ENCODE results near the gene IER2. TPM values are rescaled to one million over a fixed set of nuclear protein-coding genes. Genes with fewer than 3 reads are reported as not detected.
"Not testable (repeated sequence)": the region's sequence is repeated elsewhere in the genome, so short reads cannot be mapped to it uniquely, and the experiment has no call there.

IER2 gene
- total RNA-seq, 1 experiment from 2014 or later, result 13.6 TPM

DNA sequence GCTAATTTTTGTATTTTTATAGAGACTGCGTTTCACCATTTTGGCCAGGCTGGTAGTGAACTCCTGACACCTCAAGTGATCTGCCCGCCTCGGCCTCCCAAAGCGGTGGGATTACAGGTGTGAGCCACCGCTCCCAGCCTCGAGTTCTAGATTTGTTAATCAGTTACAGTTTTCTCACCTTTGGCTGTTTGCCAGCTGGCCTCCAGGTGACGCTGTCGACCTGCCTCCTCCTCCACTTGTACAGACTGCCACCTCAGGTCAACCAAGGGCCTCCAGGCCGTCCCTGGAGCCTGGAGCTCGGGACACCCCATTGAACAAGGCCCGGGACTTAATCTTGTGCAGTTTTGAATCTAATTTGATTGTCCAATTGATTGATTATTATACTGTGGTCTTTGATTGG lies 45.5 kb downstream of the IER2 start:
- DNase-seq (ENCODE audit: low read depth), result no peak

DNA sequence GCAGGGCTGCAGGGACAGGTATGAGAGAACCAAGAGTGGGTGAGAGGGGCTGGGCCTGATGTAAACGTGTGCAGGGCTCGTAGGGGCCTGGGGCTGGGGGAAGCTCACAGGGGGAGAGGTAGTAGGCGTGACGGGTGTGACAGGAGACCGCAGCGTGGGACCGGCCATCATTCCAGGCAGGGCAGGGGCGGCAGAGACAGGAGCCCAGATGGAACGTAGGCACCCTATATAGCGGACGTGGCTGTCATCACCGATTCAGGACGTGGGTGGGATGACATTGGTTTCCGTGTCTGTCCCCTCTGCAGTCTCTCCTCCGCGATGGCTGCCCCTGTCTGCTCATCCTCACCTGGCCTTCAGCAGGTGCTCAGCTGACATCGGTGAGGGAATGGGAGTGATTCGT lies 48.4 kb downstream of the IER2 start:
- DNase-seq (ENCODE audit: low read depth), result no peak

DNA sequence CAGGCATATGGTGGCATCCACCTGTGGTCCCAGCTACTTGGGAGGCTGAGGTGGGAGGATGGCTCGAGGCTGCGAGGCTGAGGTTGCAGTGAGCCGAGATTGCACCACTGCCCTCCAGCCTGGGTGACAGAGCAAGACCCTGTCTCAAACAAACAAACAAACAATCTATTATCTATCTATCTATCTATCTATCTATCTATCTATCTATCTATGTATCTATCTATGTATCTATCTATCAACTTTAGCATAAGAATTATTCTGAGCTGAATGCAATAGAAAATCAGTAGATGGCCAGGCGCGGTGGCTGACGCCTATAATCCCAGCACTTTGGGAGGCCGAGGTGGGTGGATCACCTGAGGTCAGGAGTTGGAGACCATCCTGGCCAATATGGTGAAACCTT lies 51.9 kb downstream of the IER2 start:
- DNase-seq (ENCODE audit: low read depth), result not testable (repeated sequence)

Other genes with a start within 250 kb of the IER2 start
- 0.17 TPM in 1 of 2 replicates, not detected in the other for gene SYCE2, start 231.1 kb upstream of the IER2 start, total RNA-seq (2014; rRNA removed)
- gene FARSA, start 216.7 kb upstream of the IER2 start, total RNA-seq (2014; rRNA removed), result 64.0 and 77.4 TPM in 2 replicates
- gene CALR, start 211.8 kb upstream of the IER2 start, total RNA-seq (2014; rRNA removed), result 1,263 and 1,378 TPM in 2 replicates
- gene RAD23A, start 204.5 kb upstream of the IER2 start, total RNA-seq (2014; rRNA removed), result 158 and 176 TPM in 2 replicates
- 59.3 and 71.9 TPM in 2 replicates for gene GADD45GIP1, start 193.2 kb upstream of the IER2 start, total RNA-seq (2014; rRNA removed)
- 0.06 TPM in 1 of 2 replicates, not detected in the other for gene DAND5, start 180.8 kb upstream of the IER2 start, total RNA-seq (2014; rRNA removed)
- 9.2 and 13.9 TPM in 2 replicates for gene NFIX, start 154.9 kb upstream of the IER2 start, total RNA-seq (2014; rRNA removed)
- gene LYL1, start 47.6 kb upstream of the IER2 start, total RNA-seq (2014; rRNA removed), result not detected in 2 replicates
- gene TRMT1, start 33.7 kb upstream of the IER2 start, total RNA-seq (2014; rRNA removed), result 39.6 and 40.0 TPM in 2 replicates
- 84.1 and 86.1 TPM in 2 replicates for gene NACC1, start 32.1 kb upstream of the IER2 start, total RNA-seq (2014; rRNA removed)
- 76.4 and 78.6 TPM in 2 replicates for gene STX10, start within 50 bp of the IER2 start, total RNA-seq (2014; rRNA removed)

Measured in LHCN-M2 (cell line).